Measurements from ENCODE around the gene NOSIP.

- TF ChIP-seq CTCF (IDR thresholded peaks at IDR 0.05) (no peak), MXD4 (CRISPR knock-in tag; IDR thresholded peaks at IDR 0.05; ENCODE audit: borderline replicate concordance) (no peak), TEAD4 (CRISPR knock-in tag; IDR thresholded peaks at IDR 0.05) (no peak), E2F4 (CRISPR knock-in tag; IDR thresholded peaks at IDR 0.05; ENCODE audit: borderline replicate concordance, low read depth) (no peak)
Measured at GRCh38 chr19:49590971-49591730, 10.8 kb upstream of the NOSIP start, which contains the start of gene PRR12.
